ENCODE data around the gene EXD3. TPM values are rescaled to one million over a fixed set of nuclear protein-coding genes. Genes with fewer than 3 reads are reported as not detected.
"Not testable (repeated sequence)": the region's sequence is repeated elsewhere in the genome, so short reads cannot be mapped to it uniquely, and the experiment has no call there.

Gene EXD3
- total and polyA plus RNA-seq, 9 of the 15 experiments (the other 6 are each of a cell fraction or from before 2014, with no cell fraction given) = 0.29 to 12.5 (median 3.9) TPM

DNA sequence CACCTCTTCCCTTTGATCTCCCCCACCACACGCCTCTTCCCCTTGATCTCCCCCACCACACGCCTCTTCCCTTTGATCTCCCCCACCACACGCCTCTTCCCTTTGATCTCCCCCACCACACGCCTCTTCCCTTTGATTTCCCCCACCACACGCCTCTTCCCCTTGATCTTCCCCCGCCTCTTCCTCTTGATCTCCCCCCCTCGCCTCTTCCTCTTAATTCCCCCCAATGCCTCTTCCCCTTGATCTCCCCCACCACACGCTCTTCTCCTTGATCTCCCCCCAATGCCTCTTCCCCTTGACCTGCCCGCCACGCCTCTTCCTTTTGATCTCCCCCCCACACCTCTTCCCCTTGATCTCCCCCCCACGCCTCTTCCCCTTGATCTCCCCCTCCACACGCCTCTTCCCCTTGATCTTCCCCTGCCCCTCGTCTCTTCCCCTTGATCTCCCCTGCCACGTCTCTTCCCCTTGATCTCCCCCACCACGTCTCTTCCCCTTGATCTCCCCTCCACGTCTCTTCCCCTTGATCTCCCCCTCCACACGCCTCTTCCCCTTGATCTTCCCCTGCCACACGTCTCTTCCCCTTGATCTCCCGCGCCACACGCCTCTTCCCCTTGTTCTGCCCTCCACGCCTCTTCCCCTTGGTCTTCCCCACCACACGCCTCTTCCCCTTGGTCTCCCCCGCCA, 27.7 kb upstream of the EXD3 start:
- TF ChIP-seq ZBTB7A (IDR thresholded peaks at IDR 0.05; ENCODE audit: borderline replicate concordance, control insufficient read depth, low read depth, low read length) = 0 out of 2 replicates have a peak, but pooled peaks have one; percentile 1
- H2AFZ ChIP-seq (ENCODE audit: low read depth, low read length); H4K20me1 ChIP-seq (replicated peaks; ENCODE audit: control insufficient read depth, insufficient read depth, low read length); in situ Hi-C loops (cut with MboI); H3K4me3 ChIP-seq; CTCF ChIA-PET (ENCODE audit: low intra/inter-chr PET ratio); BruUV-seq (replicated peaks); H3K27me3 ChIP-seq (ENCODE audit: control insufficient read depth in 2 of 2, insufficient read depth in 2 of 2, low read length in 2 of 2); ATAC-seq; H3K79me2 ChIP-seq (ENCODE audit: control insufficient read depth, insufficient read depth, low read length); DNase-seq (ENCODE audit: extremely low read depth in 1 of 4, low spot score in 3 of 4); H3K27ac ChIP-seq (ENCODE audit: extremely low read depth, low read depth, low read length); POLR2A ChIA-PET; H3K4me2 ChIP-seq (ENCODE audit: insufficient read depth, low read length); intact Hi-C loops (cut with micrococcal nuclease); H3K9me1 ChIP-seq (ENCODE audit: control insufficient read depth, insufficient read depth, low read length); H3K9me3 ChIP-seq (replicated peaks; ENCODE audit: control insufficient read depth, insufficient read depth, low read depth, low read length); FAIRE-seq; H3K9ac ChIP-seq (ENCODE audit: insufficient read depth in 1 of 2, low read depth in 2 of 2, low read length in 2 of 2): not testable (repeated sequence)
- peaks cover 12 to 82% of the 10 kb centered on the region in 2 experiments for H3K4me1 ChIP-seq (replicated peaks in 1 of 2; ENCODE audit: control insufficient read depth in 2 of 2, insufficient read depth in 2 of 2, low read length in 2 of 2)
- peaks cover 50% of the 10 kb centered on the region for H3K36me3 ChIP-seq (ENCODE audit: control insufficient read depth, insufficient read depth, low read length)
- 100% methylated on average over 1 of the region's 24 CpGs for WGBS (ENCODE audit: insufficient coverage, low coverage, missing lambda C conversion rate)

DNA sequence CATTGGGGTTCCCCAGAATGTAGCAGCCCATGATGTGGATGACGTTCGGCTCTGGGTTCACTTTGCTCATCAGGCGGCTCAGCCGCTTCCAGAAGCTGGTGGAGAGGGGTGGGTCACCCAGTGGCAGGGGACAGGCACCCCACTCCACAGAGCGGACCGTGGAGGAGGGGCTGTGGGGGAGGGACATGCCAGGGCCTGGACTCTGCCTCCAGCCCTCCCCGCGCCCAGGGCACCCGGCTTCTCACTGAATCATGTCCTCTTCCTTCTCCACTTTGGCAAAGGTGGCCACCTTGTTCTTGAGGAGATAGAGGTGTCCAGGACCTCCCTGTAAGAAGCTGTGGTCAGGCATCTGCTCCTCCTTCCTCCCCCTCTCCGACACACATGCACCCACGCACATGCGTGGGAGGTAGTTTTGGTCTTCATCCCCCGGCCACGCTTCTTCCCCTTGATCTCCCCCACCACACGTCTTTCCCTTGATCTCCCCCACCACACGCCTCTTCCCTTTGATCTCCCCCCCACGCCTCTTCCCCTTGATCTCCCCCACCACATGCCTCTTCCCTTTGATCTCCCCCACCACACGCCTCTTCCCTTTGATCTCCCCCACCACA, 27.1 kb upstream of the EXD3 start:
- Histone ChIP-seq H3K27me3 (ENCODE audit: control insufficient read depth in 2 of 2, insufficient read depth in 2 of 2, low read length in 2 of 2) (no peaks in the 10 kb centered on the region), H3K36me3 (ENCODE audit: control insufficient read depth, insufficient read depth, low read length) (peaks cover 44% of the 10 kb centered on the region), H3K4me3 (no peak overlapping the region), H3K27ac (ENCODE audit: extremely low read depth, low read depth, low read length) (no peak overlapping the region; the same call in 2 of the 3 replicates), H3K9me1 (ENCODE audit: control insufficient read depth, insufficient read depth, low read length) (no peaks in the 10 kb centered on the region), H2AFZ (ENCODE audit: low read depth, low read length) (no peak overlapping the region), H3K79me2 (ENCODE audit: control insufficient read depth, insufficient read depth, low read length) (no peaks in the 10 kb centered on the region), H3K9ac (ENCODE audit: insufficient read depth in 1 of 2, low read depth in 2 of 2, low read length in 2 of 2) (peak overlapping the region in 1 of 2 experiments; percentile 24; a peak in 1 of 4 replicates), H3K9me3 (replicated peaks; ENCODE audit: control insufficient read depth, insufficient read depth, low read depth, low read length) (no peaks in the 10 kb centered on the region), H4K20me1 (replicated peaks; ENCODE audit: control insufficient read depth, insufficient read depth, low read length) (no peaks in the 10 kb centered on the region), H3K4me1 (replicated peaks in 1 of 2; ENCODE audit: control insufficient read depth in 2 of 2, insufficient read depth in 2 of 2, low read length in 2 of 2) (peaks cover 15 to 82% of the 10 kb centered on the region in 2 experiments), H3K4me2 (ENCODE audit: insufficient read depth, low read length) (no peak overlapping the region)
- ATAC-seq (no peak), DNase-seq (ENCODE audit: extremely low read depth in 1 of 4, low spot score in 3 of 4) (peak in 3 of 4 experiments; percentile 46 to 70 (median 52)), FAIRE-seq (peak; percentile 81)
- in situ Hi-C loops (cut with MboI) (loop anchor here (5.0 kb wide), 1 partner anchor 163 kb away; no protein-coding TSS in a partner anchor), intact Hi-C loops (cut with micrococcal nuclease) (loop anchor here (5.0 to 10.0 kb wide), 2 partner anchors 85 to 148 kb away; partner anchors contain the start of gene NRARP)
- no TSS peak for BruUV-seq (replicated peaks)
- POLR2A ChIA-PET = no interaction called here
- 60% methylated on average over 15 of the region's 18 CpGs for WGBS (ENCODE audit: insufficient coverage, low coverage, missing lambda C conversion rate)
- CTCF ChIA-PET (ENCODE audit: low intra/inter-chr PET ratio) = no interaction called here
- TF ChIP-seq, protein P1, sequence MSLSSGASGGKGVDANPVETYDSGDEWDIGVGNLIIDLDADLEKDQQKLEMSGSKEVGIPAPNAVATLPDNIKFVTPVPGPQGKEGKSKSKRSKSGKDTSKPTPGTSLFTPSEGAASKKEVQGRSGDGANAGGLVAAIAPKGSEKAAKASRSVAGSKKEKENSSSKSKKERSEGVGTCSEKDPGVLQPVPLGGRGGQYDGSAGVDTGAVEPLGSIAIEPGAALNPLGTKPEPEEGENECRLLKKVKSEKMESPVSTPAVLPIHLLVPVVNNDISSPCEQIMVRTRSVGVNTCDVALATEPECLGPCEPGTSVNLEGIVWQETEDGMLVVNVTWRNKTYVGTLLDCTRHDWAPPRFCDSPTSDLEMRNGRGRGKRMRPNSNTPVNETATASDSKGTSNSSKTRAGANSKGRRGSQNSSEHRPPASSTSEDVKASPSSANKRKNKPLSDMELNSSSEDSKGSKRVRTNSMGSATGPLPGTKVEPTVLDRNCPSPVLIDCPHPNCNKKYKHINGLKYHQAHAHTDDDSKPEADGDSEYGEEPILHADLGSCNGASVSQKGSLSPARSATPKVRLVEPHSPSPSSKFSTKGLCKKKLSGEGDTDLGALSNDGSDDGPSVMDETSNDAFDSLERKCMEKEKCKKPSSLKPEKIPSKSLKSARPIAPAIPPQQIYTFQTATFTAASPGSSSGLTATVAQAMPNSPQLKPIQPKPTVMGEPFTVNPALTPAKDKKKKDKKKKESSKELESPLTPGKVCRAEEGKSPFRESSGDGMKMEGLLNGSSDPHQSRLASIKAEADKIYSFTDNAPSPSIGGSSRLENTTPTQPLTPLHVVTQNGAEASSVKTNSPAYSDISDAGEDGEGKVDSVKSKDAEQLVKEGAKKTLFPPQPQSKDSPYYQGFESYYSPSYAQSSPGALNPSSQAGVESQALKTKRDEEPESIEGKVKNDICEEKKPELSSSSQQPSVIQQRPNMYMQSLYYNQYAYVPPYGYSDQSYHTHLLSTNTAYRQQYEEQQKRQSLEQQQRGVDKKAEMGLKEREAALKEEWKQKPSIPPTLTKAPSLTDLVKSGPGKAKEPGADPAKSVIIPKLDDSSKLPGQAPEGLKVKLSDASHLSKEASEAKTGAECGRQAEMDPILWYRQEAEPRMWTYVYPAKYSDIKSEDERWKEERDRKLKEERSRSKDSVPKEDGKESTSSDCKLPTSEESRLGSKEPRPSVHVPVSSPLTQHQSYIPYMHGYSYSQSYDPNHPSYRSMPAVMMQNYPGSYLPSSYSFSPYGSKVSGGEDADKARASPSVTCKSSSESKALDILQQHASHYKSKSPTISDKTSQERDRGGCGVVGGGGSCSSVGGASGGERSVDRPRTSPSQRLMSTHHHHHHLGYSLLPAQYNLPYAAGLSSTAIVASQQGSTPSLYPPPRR (CRISPR knock-in tag; IDR thresholded peaks at IDR 0.05; ENCODE audit: borderline replicate concordance) = 0 out of 2 replicates have a peak, but pooled peaks have one; percentile 52
- 0 out of 4 replicates have a peak, but pooled peaks of 1 of the 2 experiments have one; percentile 34 for TF ChIP-seq ETV6 (IDR thresholded peaks at IDR 0.05; ENCODE audit: borderline replicate concordance in 1 of 2, low read depth in 2 of 2, low read length in 1 of 2)
- TF ChIP-seq ETV6 (CRISPR knock-in tag; IDR thresholded peaks at IDR 0.05; ENCODE audit: borderline replicate concordance) = no peak
- peak; percentile 60; the same call in 1 of the 2 replicates for TF ChIP-seq ZBTB7A (IDR thresholded peaks at IDR 0.05; ENCODE audit: borderline replicate concordance, control insufficient read depth, low read depth, low read length)
- TF ChIP-seq, protein P2, sequence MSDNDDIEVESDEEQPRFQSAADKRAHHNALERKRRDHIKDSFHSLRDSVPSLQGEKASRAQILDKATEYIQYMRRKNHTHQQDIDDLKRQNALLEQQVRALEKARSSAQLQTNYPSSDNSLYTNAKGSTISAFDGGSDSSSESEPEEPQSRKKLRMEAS (CRISPR knock-in tag; IDR thresholded peaks at IDR 0.05) = peak; percentile 86
- TF ChIP-seq ATF7 (IDR thresholded peaks at IDR 0.05) = no peak
- TF ChIP-seq MAZ (CRISPR knock-in tag; conservative IDR thresholded peaks at IDR 0.05 in 1 of 2, IDR thresholded peaks at IDR 0.05 in 1 of 2) = 0 out of 4 replicates have a peak, but pooled peaks of 1 of the 2 experiments have one; percentile 32
